ENCODE data around the gene FLII.

FLII gene

DNA sequence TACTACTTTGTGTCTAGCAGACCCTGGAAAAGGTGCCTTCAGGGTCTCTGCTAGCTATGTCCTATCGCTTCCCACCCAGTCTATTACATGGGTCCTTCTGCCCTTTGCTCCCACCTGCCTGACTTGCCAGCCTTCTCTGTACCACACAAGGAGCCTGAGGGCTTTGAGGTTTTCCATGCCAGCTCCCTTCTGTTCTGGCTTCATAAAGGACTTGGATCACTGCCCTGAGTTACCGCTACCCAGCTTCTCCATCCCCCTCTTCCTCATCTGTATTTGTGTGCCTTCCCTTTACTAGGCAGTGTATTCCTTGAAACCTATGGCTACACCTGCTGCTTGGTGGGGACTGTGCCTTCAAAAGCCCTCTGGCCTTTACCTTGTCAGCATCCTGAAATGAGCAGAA is 52.7 kb downstream of the FLII start:
- peak overlapping the region; percentile 40 for H3K27ac Mint-ChIP-seq

DNA sequence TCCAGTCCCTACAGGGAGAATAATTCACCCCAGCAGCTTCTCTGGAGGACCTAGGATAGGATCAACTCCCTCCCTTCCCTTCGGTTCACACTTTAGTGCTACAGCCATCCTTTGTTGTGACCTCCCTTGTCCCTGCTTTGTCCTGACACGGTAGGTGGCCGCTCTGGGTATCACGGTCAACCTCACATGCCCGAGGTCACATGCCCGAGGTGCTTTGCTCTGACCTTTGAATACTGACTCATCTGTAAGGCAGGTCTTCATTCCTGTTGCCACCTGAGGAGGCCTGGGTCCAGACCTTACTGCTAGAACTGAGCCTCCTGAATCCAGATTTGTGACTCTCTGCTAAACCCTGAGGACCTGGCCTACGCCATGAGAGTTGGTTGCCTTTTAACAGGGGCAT is 55.2 kb downstream of the FLII start:
- no peak overlapping the region for H3K27ac Mint-ChIP-seq
- H3K4me1 Mint-ChIP-seq (ENCODE audit: low read depth) = peaks cover 10% of the 10 kb centered on the region
- intact Hi-C loops (cut with micrococcal nuclease) = no loop called here
- H3K4me3 Mint-ChIP-seq = no peak overlapping the region
- H3K36me3 Mint-ChIP-seq (ENCODE audit: low read depth) = peaks cover 95% of the 10 kb centered on the region
- no peaks in the 10 kb centered on the region for H3K9me3 Mint-ChIP-seq
- no peaks in the 10 kb centered on the region for H3K27me3 Mint-ChIP-seq

More for the DNA sequence above, 52.7 kb downstream of the FLII start:
- no peaks in the 10 kb centered on the region for H3K9me3 Mint-ChIP-seq
- H3K4me1 Mint-ChIP-seq (ENCODE audit: low read depth) = peaks cover 8% of the 10 kb centered on the region
- H3K36me3 Mint-ChIP-seq (ENCODE audit: low read depth) = peaks cover 96% of the 10 kb centered on the region
- H3K4me3 Mint-ChIP-seq = no peak overlapping the region
- H3K27me3 Mint-ChIP-seq = no peaks in the 10 kb centered on the region
- intact Hi-C loops (cut with micrococcal nuclease) = no loop called here

DNA sequence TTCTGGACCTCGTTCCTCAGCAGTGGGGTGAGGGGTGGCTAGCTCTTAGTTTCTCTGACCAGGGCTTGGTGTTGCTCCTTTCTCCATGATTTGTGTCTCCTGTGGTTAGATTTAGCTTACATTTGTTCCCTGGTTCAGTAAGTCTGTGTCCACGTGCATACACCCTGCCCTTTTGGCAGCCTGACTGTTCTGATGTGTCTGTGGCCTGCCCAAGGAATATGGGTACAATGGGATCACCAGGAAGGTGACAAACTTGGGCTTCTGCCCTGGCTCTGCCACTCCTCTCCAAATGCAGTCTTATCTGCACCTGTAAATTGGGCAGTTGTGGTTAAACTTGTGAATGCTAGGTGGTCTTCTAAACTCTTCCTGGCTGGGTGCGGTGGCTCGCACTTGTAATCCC is 57.4 kb downstream of the FLII start:
- H3K4me3 Mint-ChIP-seq = no peak overlapping the region
- H3K4me1 Mint-ChIP-seq (ENCODE audit: low read depth) = peaks cover 21% of the 10 kb centered on the region
- peaks cover 95% of the 10 kb centered on the region for H3K36me3 Mint-ChIP-seq (ENCODE audit: low read depth)
- H3K9me3 Mint-ChIP-seq = no peaks in the 10 kb centered on the region
- no peak overlapping the region for H3K27ac Mint-ChIP-seq
- intact Hi-C loops (cut with micrococcal nuclease) = no loop called here
- no peaks in the 10 kb centered on the region for H3K27me3 Mint-ChIP-seq

DNA sequence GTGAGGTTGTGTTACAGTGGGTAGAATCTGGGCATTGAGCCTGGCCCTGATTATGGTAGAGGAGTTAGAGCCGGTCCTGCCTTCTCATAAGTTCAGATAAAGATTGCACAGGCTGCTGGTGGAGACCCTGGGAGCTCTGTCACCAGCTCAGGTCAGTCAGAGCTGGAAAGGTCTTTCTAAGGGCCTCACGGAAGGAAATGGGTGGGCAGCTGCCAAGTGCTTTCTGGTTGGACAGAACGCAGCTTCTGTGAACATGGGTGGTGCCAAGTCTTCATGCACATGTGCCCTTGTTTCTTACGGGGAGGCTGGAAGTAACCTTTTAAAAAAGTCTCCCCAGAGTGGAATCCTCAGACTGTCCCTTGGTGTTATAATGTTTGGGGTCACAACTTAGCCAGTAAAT is 60.0 kb downstream of the FLII start:
- intact Hi-C loops (cut with micrococcal nuclease) = no loop called here
- H3K4me3 Mint-ChIP-seq = no peak overlapping the region
- no peaks in the 10 kb centered on the region for H3K9me3 Mint-ChIP-seq
- H3K36me3 Mint-ChIP-seq (ENCODE audit: low read depth) = peaks cover 95% of the 10 kb centered on the region
- H3K27ac Mint-ChIP-seq = no peak overlapping the region
- H3K27me3 Mint-ChIP-seq = no peaks in the 10 kb centered on the region
- peaks cover 18% of the 10 kb centered on the region for H3K4me1 Mint-ChIP-seq (ENCODE audit: low read depth)

DNA sequence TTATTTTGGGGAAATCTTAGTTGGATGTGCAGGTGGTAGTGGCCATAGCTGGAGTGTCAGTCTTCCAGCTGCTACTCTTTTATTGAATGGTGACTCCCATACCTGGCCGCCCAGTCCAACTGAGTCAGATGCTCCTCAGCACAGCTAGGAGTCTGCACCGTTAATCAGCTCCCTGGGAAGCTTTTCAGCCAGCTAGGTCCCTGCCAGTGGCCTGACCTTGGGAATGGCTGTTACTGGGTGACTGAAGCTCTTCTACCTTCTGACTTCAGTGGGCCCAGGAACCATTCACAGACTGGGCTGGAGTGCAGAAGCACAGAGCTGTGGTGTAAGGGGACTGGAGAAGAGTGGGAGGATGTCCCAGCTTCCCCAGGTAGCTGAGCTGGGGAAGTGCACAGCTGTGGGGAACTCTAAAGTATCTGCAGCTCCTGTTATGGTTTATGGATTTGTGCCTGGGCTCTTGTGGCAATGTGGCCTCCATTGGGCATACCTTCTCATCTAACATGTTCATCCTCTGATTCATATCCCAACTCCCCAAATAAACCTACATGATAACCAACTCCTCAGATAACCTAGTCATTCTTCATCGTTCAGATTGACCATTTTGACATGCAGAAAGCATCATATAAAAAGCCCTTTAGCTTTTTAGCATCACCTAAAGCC is 60.9 kb downstream of the FLII start:
- H3K4me3 Mint-ChIP-seq = no peak overlapping the region
- H3K27ac Mint-ChIP-seq = no peak overlapping the region
- no peaks in the 10 kb centered on the region for H3K27me3 Mint-ChIP-seq
- H3K36me3 Mint-ChIP-seq (ENCODE audit: low read depth) = peaks cover 91% of the 10 kb centered on the region
- intact Hi-C loops (cut with micrococcal nuclease) = no loop called here
- H3K4me1 Mint-ChIP-seq (ENCODE audit: low read depth) = peaks cover 18% of the 10 kb centered on the region
- no peaks in the 10 kb centered on the region for H3K9me3 Mint-ChIP-seq

DNA sequence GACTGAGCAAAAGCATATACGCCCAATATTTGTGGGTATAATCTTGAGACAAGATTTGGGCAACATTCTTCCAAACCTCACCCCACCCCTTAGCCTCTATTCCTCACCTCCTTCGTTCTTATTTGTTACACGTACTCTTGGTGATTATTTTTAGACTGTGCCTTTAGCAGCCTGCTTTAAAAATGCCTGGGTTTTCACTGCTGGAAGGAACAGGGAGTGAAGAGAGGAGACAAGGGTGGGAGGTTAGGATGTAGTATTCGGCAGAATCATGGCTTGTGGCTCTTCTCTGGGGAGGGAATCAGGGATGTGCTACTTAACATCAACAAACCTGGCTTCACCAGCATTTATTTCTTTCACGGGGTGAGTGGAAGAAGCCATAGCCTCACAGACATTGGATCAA is 63.3 kb downstream of the FLII start:
- H3K4me3 Mint-ChIP-seq = no peak overlapping the region
- H3K27me3 Mint-ChIP-seq = no peaks in the 10 kb centered on the region
- H3K4me1 Mint-ChIP-seq (ENCODE audit: low read depth) = peaks cover 37% of the 10 kb centered on the region
- H3K36me3 Mint-ChIP-seq (ENCODE audit: low read depth) = peaks cover 89% of the 10 kb centered on the region
- no peak overlapping the region for H3K27ac Mint-ChIP-seq
- no peaks in the 10 kb centered on the region for H3K9me3 Mint-ChIP-seq
- intact Hi-C loops (cut with micrococcal nuclease) = no loop called here

All from dendritic cell treated with granulocyte-macrophage colony-stimulating factor and Interleukin-4, amounts not matched to agents 40 ng/mL and 50 ng/mL, for 4 days (primary cell).